PC-9 (cell line): ENCODE data around the gene GPRIN3.

Experiments
- EZH2 ChIP-seq: fragments of 200-600 bp; sonication (generic); IDR thresholded peaks from 2 replicates; pipeline ENCODE4 v1.8.0; 2017; ENCODE audit warnings: antibody characterized with exemption, low read depth
- TF ChIP-seq, protein P1 (sequence below): fragments of 200-600 bp; sonication (generic); conservative IDR thresholded peaks from 2 replicates; pipeline ENCODE4 v1.6.1; 2017; ENCODE audit warnings: mixed run types, antibody characterized with exemption, mild to moderate bottlenecking, moderate library complexity

DNA sequence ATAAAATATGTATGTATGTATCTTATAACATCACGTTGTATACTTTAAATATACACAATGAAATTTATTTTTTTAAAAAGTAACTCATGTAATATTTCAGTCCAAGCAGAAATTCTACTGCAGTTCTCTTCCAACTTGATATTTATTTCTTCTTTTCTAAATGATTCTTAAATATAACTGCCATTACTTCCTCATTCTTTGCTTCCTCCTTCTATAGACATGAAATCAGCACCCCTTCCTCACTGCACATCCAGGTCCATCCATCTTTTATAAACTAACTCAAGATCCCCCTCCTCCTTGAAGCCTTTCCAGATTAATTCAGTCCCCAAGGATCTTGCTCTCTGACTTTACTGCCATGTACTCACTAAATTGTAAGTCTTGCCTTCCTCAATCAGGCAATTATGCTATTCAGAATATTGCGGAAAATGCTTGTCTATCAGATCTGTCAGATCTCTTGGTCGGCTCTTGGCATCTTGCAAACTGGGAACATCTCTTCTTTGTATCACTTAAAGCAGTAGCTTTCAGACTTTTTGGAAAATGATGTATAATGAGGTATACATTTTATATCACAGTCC, 3.7 kb downstream of the GPRIN3 start:
- TF ChIP-seq, protein P1, sequence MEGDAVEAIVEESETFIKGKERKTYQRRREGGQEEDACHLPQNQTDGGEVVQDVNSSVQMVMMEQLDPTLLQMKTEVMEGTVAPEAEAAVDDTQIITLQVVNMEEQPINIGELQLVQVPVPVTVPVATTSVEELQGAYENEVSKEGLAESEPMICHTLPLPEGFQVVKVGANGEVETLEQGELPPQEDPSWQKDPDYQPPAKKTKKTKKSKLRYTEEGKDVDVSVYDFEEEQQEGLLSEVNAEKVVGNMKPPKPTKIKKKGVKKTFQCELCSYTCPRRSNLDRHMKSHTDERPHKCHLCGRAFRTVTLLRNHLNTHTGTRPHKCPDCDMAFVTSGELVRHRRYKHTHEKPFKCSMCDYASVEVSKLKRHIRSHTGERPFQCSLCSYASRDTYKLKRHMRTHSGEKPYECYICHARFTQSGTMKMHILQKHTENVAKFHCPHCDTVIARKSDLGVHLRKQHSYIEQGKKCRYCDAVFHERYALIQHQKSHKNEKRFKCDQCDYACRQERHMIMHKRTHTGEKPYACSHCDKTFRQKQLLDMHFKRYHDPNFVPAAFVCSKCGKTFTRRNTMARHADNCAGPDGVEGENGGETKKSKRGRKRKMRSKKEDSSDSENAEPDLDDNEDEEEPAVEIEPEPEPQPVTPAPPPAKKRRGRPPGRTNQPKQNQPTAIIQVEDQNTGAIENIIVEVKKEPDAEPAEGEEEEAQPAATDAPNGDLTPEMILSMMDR: no peak
- no peak for TF ChIP-seq EZH2
